HG03442 (cell line): ENCODE results near the gene ZNF70.
A peak's percentile ranks its signal among the peaks of the same experiment; 100 is the strongest.

Experiments
- ATAC-seq: cut with Tn5 transposase; IDR thresholded peaks from one replicate; pipeline ENCODE4 v1.9.1; 2021; ENCODE audit warnings: mild to moderate bottlenecking, moderate library complexity; ENCODE audit not compliant: unreplicated experiment

Gene ZNF70

DNA sequence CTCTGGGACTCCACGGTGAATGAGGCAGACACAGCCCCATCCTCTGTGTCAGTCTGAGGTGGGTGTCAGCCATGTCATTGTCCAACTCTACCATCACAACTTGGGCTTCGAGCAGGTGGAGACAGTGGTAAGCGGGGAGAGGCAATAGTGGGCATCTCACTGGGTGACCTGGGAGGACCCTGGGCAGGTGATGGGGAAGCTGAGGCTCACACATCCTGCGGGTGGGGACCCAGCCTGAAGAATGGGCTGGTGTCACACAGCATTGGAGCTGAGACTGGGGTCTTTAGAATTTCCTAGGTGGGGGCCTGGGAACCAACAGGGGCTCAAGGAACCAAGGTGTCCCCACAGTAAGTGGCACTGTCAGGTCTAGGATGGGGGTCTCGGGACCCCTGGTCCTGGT lies 28.8 kb upstream of the ZNF70 start:
- ATAC-seq, result no peak

GRCh38 chr22:23779083-23779482 lies 28.2 kb upstream of the ZNF70 start:
- ATAC-seq, result no peak

GRCh38 chr22:23778577-23778900 lies 27.6 kb upstream of the ZNF70 start:
- no peak for ATAC-seq

GRCh38 chr22:23777776-23778576 lies 27.1 kb upstream of the ZNF70 start:
- no peak for ATAC-seq

DNA sequence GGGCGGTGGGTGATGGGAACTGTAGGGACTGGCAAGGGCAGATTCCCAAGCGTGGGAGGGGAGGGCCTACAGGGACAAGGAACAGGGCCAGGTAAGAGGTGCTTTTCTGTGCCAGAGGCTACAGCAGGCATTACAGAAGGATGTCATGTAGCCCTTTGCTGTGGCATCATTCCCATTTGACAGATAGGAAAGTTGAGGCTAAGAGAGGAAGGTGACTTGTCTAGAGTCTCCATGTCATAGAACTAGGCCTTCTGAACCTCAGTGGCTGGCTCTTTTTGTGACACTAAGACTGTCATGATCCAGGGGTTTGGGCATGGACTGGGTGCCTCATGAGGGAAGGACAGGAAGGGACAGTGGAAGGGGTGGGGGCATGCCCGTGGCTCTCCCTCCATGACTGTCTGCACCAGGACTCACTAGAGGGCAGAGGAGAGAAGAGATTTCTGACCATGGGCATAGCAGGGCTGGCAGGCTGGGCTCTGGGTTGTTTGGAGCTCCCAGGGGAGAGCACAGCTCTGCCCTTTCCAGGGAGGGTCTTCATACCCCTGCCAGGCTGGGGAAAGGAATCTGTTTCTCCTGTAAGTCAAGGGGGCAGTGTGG lies 25.0 kb upstream of the ZNF70 start:
- no peak for ATAC-seq

DNA sequence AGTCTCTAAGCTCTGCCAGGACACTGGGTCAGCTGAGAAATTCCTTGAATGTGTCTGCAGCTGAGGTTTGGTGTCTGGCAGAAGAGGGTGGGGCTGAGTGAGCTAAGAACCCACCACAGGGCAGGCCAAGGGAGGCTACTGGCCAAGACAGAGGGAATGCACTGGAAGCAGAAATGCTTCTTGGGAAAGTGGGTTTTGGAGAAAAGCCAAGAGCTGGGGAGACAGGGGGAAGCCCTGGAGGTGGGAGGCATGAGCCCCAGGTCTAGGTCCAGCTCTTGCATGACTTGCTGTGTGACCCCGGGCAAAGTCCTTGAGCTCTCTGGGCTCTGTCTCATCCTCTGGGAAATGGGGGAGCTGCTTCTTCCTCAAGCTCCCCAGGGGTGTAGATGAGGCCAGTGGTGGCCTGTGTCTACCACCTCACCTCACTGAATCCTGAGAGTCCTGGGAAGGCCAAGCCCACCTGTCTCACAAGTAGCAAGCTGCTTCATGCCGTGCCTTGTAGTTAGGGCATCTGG lies 24.1 kb upstream of the ZNF70 start:
- no peak for ATAC-seq

GRCh38 chr22:23774114-23774921 lies 23.4 kb upstream of the ZNF70 start:
- no peak for ATAC-seq

DNA sequence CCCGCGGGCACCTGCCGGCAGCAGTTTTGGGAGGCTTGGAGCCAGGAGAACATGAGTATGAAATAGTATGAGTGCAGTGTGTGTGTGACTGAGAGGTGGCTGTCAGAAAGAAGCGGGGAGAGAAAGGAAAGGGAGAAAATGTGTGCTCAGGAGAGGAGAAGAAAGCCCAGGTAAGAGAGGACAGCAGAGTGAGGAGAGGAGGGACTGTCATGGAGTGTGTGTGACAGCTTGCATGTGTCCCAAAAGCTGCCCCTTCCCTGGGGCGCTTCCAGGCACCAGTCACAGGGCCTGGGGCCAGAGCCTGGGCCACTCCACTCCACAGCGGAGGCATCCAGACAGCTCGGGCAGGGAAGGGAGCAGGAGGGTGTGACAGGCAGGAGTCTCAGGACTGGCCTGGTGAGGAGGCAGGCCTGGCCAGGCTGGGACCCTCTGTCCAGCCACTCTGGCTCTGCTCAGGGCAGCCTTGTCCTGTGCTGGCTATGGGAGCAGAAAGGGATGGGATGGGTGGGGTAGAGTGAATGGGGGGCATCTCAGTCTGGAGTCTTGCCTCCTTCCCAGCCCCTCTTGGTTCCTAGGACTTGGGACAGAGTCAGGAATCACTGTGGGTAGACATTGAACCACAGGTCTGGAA lies 22.7 kb upstream of the ZNF70 start:
- ATAC-seq, result no peak

DNA sequence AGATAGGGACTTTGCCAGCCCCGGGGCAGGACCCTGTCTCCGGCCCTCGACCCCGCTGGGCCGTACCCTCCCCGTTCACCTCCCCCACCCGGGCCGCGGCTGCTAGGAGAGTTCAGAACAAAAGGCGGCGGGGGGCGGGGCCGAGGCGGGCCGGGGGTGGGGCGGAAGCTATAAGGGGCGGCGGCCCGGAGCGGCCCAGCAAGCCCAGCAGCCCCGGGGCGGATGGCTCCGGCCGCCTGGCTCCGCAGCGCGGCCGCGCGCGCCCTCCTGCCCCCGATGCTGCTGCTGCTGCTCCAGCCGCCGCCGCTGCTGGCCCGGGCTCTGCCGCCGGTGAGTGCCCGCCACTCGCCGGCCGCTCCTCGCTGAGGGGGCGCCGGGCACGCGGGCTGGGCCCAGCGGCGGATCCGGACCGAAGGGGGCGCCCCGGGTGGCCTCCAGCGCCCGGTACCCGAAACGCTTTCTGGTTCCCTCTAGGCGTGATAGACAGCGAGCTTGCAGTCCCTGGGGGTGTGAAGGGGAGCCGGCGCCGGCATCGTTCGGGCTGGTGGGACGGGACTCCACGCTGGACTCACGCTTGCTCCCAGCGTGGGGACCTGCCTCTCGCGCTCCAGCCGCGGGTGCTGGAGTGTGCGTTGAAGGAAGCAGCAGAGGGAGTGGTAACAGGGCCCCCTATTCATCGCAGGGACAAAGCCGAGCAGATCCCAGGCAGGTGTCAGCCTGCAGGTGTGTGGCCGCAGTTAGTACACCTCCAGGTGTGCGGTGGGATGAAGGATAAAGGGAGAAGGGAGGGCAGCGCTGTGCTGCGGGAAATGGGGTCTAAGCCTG lies 21.9 kb upstream of the ZNF70 start, which contains the start of gene MMP11:
MMP11 (plus strand) TSS at position 201 of the 825 bp plus-strand sequence; CDS start at position 223, 22 bp downstream.
- ATAC-seq, result no peak

DNA sequence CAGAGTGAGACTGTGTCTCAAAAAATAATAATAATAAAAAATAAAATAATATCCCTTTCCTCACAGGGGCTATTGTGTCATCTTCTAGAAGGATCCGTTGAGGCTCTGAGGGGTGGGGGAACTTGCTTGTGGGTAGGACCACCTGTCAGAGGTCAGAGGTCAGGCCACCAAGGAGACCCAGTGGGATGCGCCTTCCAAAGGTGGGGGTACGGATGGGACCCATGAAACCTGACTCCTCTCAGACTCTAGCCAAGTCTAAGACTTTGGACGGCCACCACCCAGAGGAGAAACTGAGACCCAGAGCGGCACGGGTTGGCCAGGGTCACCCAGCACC lies 21.4 kb upstream of the ZNF70 start:
- no peak for ATAC-seq

DNA sequence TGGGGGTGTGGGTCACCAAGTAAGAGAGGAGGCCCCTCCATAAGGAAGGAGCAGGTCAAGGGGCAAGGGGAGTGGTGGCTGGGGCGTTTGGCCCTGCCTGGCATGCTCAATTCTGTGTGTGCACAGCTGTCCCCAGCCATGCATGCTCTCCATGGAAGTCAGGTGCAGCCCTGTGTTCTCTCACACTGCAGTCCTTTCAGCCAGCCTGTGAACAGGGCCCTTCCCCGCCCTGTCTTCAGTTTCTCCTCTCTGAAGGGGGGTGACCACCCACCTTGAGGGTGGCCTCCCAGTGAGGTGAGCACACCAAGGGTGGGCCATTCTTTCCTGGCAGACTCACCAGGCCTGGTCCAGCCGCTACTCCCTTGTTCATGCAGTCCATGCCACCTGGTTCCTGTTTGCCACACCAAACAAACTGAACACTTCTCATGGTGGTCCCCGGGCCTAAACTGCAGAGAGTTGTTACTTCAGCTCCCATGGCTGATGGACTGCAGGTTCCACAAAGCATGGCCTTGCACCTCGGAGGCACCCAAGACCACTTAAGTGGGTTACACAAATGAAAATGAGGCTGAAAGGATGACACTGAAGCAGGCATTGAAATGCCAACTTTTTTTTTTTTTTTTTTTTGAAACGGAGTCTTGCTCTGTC lies 18.5 kb upstream of the ZNF70 start:
- no peak for ATAC-seq

- peak; percentile 46 for ATAC-seq
Observed at GRCh38 chr22:23767673-23768548, 17.0 kb upstream of the ZNF70 start, which contains the start of gene CHCHD10. TSS of gene CHCHD10 (minus strand) at chr22:23767972. CDS start at chr22:23767874, 98 bp downstream.

GRCh38 chr22:23767303-23767672 lies 16.4 kb upstream of the ZNF70 start:
- ATAC-seq, result no peak

DNA sequence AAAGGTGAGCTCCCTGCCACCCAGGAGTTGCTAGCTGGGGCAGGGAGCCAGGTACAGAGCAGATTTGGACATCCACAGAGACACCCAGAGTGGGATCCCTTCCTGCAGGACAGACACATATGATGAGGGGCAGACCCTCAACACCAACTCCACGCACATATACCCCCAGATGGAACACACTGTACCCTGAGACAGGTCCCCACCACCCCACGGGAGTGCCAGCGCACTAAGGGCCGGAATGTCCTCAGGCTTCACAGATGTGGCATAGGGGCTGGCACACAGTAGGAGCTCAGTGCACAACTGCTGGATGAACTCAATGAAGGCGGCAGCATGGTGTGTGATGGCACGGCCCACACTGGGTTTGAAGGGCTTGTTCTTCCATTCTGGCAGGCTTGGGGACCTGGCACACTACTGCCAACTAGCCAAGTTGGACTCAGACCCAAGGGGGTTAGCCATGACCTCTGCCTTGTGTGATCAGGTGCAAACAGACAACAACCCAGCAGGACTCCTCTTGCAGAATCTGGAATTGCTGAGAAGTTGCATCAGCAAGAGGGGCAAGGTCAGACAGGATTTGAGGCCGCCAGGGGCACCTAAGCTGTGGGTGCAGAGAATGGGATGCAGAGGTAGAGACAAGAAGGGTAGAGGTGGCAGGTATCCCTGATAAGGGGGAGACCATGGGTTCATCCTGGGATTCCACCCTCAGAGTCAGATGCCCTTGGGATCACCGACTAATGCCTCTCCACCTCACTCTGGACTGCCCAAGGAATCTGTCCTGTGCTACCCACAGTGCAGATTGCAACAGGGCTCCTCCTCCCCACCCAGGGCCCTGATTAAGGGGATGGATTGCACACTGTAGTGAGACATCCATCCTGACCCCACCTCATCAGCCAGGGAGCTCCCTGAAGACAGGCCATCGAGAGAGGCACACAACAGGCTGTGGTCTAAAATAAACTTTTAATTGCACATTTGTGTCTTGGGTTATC lies 14.3 kb upstream of the ZNF70 start:
- no peak for ATAC-seq

- no peak for ATAC-seq
Observed at GRCh38 chr22:23763954-23764353, 13.0 kb upstream of the ZNF70 start.

DNA sequence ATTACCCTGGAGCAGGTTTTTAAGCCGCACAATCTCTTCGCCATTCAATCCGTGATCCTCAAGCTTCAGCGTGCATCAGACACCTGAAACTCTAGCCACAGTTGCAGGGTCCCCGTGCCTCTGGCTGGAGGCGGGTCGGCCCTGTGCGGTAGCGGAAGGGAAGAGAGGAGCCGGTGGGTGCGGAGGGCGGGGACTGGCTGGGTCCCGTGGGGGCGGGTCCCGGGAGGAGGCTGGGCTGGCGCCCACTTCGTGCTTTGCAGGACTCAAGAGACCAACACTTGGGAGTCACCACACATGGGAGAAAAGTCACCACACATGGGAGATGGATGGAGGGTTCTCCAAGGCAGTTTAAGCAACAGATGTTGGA lies 12.7 kb upstream of the ZNF70 start:
- no peak for ATAC-seq

GRCh38 chr22:23762842-23763578 lies 12.1 kb upstream of the ZNF70 start, which contains the start of gene C22orf15:
TSS of gene C22orf15 (plus strand) at chr22:23762990. CDS start at chr22:23763307, 317 bp downstream.
- ATAC-seq, result no peak
